HEK293T (cell line): ENCODE measurements around the gene C5AR2.
"Not testable (repeated sequence)": the region's sequence is repeated elsewhere in the genome, so short reads cannot be mapped to it uniquely, and the experiment has no call there.

Experiments used
- ARNT ChIP-seq: fragments of 450-650 bp; IDR thresholded peaks from 2 replicates; pipeline ENCODE4 v1.6.1; 2017; ENCODE audit warnings: mild to moderate bottlenecking
- ELF4 ChIP-seq: fragments of 450-650 bp; IDR thresholded peaks from 2 replicates; pipeline ENCODE4 v1.6.1; 2017; ENCODE audit warnings: antibody characterized with exemption
- FOXM1 ChIP-seq: fragments of 450-650 bp; IDR thresholded peaks from 2 replicates; pipeline ENCODE4 v1.6.1; 2017; ENCODE audit warnings: mild to moderate bottlenecking, borderline replicate concordance
- L3MBTL2 ChIP-seq: fragments of 450-650 bp; conservative IDR thresholded peaks from 2 replicates; pipeline ENCODE4 v1.6.1; 2016; ENCODE audit warnings: mild to moderate bottlenecking
- NFRKB ChIP-seq: fragments of 450-650 bp; IDR thresholded peaks from 2 replicates; pipeline ENCODE4 v1.6.1; 2016; ENCODE audit warnings: mild to moderate bottlenecking, moderate library complexity
- PKNOX1 ChIP-seq: fragments of 450-650 bp; IDR thresholded peaks from 2 replicates; pipeline ENCODE4 v1.6.1; 2016
- SP1 ChIP-seq: fragments of 450-650 bp; IDR thresholded peaks from 2 replicates; pipeline ENCODE4 v1.6.1; 2017
- SUZ12 ChIP-seq: fragments of 450-650 bp; IDR thresholded peaks from 2 replicates; pipeline ENCODE4 v1.6.1; 2016; ENCODE audit warnings: mild to moderate bottlenecking

GRCh38 chr19:47386582-47386981, 54.6 kb downstream of the C5AR2 start:
- not testable (repeated sequence) for TF ChIP-seq L3MBTL2, ELF4, SP1, SUZ12, FOXM1, PKNOX1, ARNT, NFRKB
